HG02571 (cell line): Measurements from ENCODE around the gene ZBTB11.
"Not testable (repeated sequence)": the region's sequence is repeated elsewhere in the genome, so short reads cannot be mapped to it uniquely, and the experiment has no call there.

Experiments
- ATAC-seq: cut with Tn5 transposase; IDR thresholded peaks from one replicate; pipeline ENCODE4 v1.9.1; 2021; ENCODE audit warnings: mild to moderate bottlenecking, moderate library complexity; ENCODE audit not compliant: unreplicated experiment

The ZBTB11 gene

GRCh38 chr3:101623656-101624055, 53.3 kb downstream of the ZBTB11 start:
- no peak for ATAC-seq

GRCh38 chr3:101619734-101620133, 57.2 kb downstream of the ZBTB11 start:
- ATAC-seq: no peak

DNA sequence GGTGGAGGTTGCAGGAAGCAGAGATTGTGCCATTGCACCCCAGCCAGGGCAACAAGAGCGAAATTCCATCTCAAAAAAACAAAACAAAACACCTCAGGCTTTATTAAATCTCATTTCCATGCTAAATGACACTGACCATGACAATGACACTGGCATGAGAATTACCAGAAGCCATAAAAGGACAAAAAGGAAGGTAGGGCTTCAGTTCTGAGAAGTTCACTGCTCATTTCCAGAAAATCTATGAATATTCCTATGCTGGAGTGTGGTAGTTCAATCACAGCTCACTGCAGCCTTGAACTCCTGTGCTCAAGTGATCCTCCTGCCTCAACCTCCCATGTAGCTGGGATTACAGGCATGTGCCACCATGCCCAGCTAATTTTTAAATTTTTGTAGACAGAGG, 58.2 kb downstream of the ZBTB11 start:
- no peak for ATAC-seq

DNA sequence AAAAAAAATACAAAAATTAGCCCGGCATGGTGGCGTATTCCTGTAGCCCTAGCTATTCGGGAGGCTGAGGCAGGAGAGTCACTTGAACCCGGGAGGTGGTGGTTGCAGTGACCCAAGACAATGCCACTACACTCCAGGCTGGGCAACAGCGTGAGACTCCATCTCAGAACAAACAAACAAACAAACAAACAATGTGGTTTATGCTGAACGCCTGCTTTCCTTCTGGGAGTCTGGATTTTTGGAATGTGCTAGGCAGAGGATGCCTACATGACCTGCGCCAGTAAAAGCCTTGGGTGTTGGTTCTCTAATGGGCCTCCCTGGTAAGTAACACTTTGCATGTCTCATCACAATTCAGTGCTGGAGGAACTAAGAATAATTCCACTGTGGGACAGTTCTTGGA, 59.5 kb downstream of the ZBTB11 start:
- no peak for ATAC-seq

- no peak for ATAC-seq
Measured at GRCh38 chr3:101615525-101615924, 61.4 kb downstream of the ZBTB11 start.

DNA sequence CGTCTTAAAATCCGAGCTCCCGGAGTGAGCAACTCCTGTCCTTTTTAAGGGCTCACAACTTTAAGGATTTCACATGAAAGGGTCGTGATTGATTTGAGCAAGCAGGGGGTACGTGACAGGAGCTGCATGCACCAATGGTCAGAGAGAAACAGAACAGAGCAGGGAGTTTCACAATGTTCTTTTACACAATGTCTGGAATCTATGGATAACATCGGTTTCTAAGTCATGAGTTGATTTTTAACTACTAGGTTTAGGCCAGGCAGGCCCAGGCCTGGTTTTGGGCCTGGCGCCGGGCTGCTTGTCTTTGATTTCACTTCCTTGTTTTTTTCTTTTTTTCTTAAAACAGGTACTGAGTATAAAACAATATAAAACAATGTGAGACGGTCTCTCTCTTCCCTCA, 63.9 kb downstream of the ZBTB11 start:
- ATAC-seq: not testable (repeated sequence)

DNA sequence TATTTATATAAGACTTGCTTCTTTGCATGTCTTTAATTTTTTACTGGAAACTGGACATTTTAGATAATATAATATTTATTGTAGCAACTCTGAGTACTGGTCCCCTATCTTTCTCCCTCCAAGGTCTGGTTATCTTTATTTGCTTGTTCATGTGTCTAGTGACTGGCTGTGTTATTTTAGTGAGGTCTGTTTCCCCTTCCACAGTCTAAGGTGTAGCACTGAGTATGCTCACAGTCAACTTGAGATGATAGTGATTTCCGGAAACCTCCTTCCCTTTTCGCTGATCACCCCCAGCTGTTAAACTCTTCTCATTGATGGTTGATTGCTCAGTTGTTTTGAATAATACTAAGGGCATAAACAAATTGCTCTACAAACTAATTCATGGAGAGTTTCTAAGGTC, 65.9 kb downstream of the ZBTB11 start:
- ATAC-seq: no peak

DNA sequence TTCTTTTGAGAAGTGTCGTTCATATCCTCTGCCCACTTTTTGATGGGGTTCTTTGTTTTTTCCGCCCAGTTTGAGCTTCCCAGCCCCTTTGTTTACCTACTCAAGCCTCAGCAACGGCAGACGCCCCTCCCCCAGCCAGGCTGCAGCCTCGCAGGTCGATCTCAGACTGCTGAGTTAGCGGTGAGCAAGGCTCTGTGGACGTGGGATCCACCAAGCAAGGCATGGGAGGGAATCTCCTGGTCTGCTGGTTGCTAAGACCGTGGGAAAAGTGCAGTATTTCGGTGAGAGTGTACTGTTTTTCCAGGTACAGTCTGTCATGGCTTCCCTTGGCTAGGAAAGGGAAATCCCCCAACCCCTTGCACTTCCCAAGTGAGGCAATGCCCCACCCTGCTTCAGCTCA, 71.5 kb downstream of the ZBTB11 start:
- not testable (repeated sequence) for ATAC-seq

DNA sequence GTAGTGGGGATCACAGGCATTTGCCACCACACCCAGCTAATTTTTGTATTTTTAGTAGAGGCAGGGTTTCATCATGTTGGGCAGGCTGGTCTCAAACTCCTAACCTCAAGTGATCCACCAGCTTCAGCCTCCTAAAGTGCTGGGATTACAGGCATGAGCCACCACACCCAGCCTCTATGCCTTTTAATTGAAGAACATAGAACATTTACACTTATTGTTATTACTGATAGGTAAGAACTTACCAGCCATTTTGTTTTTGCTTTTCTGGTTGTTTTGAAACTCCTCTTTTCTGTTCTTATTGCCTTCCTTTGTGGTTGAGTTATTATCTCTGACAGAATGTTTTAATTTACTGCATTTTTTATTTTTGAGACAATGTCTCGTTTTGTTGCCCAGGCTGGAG, 73.7 kb downstream of the ZBTB11 start:
- no peak for ATAC-seq

DNA sequence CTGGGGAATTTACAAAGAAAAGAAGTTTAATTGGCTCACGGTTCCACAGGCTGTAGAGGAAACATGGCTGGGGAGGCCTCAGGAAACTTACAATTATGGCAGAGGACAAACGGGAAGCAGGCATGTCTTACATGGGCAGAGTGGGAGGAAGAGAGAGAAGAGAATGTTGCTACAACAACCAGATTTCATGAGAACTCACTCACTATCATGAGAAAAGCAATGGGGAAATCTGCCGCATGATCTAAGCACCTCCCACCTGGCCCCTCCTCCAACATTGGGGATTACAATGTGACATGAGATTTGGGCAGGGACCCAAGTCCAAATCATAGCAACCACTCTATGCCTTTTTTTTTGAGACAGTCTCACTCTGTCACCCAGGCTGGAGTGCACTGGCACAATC, 74.2 kb downstream of the ZBTB11 start:
- no peak for ATAC-seq
